HG03520 (cell line): ENCODE measurements around the gene DGKK.
"Not testable (repeated sequence)": the region's sequence is repeated elsewhere in the genome, so short reads cannot be mapped to it uniquely, and the experiment has no call there.

ENCODE experiments used
- ATAC-seq: cut with Tn5 transposase; IDR thresholded peaks from one replicate; pipeline ENCODE4 v1.9.1; 2021; ENCODE audit warnings: mild to moderate bottlenecking, moderate library complexity; ENCODE audit not compliant: unreplicated experiment

Gene DGKK

DNA sequence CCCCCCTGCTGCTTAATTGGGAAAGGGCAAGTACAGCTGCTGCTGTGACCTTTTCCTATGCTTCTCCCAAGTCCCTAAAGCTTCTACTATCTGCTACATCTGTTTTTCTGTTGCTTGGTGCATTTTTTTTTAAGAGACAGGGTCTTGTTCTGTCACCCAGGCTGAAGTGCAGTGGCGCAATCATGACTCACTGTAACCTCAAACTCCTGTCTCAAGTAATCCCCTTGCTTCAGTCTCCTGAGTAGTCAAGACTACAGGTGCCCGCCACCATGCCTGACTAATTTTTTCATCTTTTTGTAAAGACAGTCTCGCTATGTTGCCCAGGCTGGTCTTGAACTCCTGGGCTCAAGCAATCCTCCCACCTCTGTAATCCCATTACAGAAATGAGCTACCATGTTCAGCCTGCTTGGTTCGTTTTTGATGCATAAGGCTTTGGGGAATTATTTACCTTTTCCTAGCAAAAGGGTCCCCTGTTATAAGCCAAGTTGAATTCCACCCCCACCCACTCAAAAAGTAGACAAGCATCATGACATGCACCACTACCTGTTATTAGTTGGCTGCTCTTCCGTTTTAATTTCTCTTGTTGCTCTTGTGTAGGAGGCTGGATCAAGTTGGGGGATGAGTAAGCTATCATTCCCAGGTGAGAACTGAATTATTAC, 39.6 kb downstream of the DGKK start:
- no peak for ATAC-seq

GRCh38 chrX:50428174-50428573, 42.5 kb downstream of the DGKK start:
- no peak for ATAC-seq

GRCh38 chrX:50407976-50408375, 62.6 kb downstream of the DGKK start:
- ATAC-seq: no peak

DNA sequence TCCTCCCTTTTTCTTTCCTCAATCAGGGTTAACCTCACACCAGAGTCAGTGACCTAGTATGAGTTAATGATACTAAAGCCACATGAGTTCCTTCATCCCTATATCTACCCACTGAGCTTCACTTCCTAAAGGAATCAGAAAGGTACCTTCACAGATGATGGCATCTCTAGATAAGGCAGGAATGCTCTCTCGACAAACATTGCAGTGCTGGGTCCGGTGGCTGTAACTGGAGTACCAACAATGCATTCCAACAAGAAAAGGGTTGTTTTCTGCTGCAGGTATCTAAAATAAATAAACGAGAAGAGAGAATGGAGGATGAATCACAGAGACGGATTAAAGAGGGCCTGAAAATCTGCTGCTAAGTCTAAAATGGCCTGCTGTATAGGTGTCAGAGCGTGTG, 66.7 kb downstream of the DGKK start:
- no peak for ATAC-seq

DNA sequence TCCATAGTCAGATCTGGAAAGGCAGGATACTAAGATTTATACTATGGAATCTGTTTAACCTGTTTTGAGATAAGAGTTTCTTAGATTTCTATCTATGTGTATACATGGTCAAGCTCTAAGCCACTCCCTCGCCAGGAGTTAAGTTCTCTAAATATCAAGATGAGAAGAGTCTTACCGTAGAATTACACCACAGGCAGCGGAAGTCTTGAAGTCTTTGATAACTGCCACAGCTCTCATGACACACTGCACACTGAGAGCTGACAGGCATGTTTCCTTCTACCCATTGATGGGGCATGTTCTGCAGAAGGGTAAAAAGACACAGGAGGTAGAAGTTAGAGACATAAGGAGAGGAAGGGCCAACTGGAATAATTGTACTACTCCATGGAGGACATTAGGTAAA, 67.7 kb downstream of the DGKK start:
- no peak for ATAC-seq

- ATAC-seq: no peak
Measured at GRCh38 chrX:50393902-50394301, 76.7 kb downstream of the DGKK start.

DNA sequence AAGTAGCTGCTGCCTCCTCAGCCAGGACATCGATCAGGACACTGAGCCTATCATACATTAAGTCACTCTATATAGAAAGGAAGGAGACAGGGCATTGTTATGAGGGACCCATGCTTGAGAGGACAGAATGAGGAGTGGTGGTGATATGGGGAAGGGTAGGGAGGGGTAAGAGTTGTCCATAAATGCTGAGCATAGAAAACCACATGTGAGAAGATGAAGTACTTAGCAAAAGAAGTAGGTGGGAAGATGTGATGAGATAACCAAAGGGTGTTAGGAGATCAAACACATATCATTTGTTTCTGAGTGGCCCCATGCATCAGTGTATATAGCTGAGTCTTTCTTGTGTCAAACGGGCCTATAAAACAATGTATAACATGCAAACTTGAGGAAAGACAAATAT, 84.1 kb downstream of the DGKK start:
- no peak for ATAC-seq

GRCh38 chrX:50381729-50382415, 88.8 kb downstream of the DGKK start:
- ATAC-seq: no peak

DNA sequence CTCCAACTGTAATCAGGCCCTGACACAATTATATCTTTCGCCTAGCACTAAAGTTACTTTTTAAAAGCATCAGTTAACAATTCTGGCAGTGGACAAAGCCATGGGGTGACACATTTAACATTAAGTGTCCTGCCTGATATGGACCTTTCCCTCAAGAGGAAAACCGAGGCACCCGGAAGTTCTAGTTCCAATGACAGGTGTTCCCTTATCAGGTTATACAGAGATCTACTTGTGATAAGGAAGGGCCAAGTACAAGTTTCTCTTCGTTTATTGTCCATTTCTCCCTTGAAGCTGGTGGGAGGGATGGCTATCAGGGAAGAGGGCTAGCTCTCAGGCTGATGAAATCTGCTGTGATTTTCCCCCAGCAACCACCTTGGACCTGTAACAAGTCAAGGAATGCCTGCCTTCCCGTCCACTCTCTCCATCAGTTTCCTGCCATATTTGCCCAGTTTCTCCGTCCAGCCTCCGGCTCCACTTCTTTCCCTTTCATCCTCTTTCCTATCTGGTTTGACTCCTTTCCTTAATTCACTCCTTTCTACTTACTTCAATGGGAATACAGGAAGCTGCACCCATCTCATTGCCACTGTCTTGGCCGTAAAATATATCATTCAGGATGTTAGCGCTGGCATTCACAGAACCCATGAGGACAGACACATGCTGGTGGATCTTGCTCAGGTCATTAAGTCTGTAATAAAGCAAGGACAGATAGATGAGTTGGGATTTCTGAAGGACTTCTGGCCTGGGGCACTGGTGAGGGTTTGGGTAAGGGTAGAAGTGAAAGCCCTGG, 95.0 kb downstream of the DGKK start:
- ATAC-seq: no peak

DNA sequence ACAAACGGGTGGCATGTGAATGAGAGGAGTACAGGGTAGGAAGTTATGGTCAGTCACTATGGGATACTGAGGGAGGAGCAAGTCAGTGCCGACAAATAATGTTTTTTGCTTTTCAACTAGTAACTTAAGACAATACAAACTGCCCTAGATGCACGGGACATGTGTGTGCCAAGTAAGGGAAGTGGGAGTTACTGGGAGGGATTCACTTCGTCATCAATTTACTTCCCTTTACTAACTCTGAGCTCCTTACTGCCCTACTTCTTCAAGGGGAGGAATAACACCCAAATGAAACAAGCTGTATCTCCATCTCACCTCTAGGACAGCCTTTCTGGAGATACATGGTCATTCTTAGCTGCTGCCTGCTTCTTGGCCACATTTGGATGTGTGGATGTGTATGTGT, 97.7 kb downstream of the DGKK start:
- ATAC-seq: no peak

DNA sequence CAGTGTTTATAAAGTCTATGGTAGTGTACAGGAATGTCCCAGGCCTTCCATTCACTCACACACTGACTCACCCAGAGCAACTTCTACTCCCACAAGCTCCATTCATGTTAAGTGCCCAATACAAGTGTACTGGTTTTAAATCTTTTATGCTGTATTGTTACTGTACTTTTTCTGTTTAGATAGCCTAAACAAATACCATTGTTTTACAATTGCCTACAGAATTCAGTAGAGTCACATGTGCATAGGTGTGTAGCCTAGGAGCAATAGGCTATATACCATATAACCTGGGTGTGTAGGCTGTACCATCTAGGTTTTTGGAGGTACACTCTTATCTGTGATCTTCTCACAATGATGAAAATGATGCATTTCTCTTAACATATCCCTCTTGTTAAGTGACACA, 126.7 kb downstream of the DGKK start:
- ATAC-seq: no peak

GRCh38 chrX:50333308-50333707, 137.3 kb downstream of the DGKK start:
- ATAC-seq: no peak

- not testable (repeated sequence) for ATAC-seq
Measured at GRCh38 chrX:50332668-50333067, 138.0 kb downstream of the DGKK start.

DNA sequence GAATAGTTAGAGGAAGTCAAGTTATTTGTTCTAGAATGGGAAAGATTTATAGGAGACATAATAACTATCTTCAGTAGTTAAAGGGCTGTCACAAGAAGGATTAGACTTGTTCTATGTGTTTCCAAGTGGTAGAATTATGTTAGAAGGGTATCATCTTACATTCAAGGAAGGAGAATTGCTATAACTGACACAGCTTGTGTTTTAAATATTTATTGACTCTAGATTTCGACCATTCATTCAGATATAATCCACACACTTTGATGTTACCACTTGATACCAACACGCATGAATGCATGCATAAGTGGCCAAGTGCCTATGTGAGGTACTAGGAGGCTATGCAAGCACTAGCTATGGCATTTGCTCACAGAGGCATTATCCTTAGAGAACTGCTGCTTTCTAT, 143.4 kb downstream of the DGKK start:
- no peak for ATAC-seq
